GM12801 (cell line): ENCODE measurements around the gene ANTXRL.

Experiments used
- TF ChIP-seq, protein P1 (sequence below): IDR thresholded peaks from one replicate; pipeline ENCODE4 v1.5.1; 2011; ENCODE audit warnings: control low read depth; ENCODE audit not compliant: insufficient read length; ENCODE audit errors: extremely low read depth

The ANTXRL gene

DNA sequence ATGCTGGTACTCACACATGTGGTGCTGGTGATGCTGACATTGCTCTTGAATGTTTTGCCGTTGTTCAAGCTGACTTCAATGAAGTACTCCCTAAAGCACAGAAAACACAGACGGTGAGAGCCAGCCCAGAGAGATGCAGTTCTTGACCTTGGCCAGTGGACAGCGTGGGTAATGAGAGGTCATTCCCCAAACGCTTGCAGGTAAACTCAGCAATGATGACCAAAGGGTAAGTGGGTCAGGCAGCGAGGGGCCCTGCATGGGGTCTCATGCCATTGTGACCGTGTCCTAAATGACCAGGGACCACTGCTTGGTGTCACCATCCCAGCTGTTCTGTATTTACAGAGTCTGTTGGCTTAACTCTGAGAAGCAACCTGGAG is 32.8 kb upstream of the ANTXRL start:
- TF ChIP-seq, protein P1, sequence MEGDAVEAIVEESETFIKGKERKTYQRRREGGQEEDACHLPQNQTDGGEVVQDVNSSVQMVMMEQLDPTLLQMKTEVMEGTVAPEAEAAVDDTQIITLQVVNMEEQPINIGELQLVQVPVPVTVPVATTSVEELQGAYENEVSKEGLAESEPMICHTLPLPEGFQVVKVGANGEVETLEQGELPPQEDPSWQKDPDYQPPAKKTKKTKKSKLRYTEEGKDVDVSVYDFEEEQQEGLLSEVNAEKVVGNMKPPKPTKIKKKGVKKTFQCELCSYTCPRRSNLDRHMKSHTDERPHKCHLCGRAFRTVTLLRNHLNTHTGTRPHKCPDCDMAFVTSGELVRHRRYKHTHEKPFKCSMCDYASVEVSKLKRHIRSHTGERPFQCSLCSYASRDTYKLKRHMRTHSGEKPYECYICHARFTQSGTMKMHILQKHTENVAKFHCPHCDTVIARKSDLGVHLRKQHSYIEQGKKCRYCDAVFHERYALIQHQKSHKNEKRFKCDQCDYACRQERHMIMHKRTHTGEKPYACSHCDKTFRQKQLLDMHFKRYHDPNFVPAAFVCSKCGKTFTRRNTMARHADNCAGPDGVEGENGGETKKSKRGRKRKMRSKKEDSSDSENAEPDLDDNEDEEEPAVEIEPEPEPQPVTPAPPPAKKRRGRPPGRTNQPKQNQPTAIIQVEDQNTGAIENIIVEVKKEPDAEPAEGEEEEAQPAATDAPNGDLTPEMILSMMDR, result no peak

- TF ChIP-seq, protein P1, result no peak
Observed at GRCh38 chr10:46254467-46254866, 32.3 kb upstream of the ANTXRL start.

- TF ChIP-seq, protein P1, result no peak
Observed at GRCh38 chr10:46255801-46256747, 30.7 kb upstream of the ANTXRL start.

- TF ChIP-seq, protein P1, result no peak
Observed at GRCh38 chr10:46257099-46257498, 29.7 kb upstream of the ANTXRL start.

- TF ChIP-seq, protein P1, result no peak
Observed at GRCh38 chr10:46263831-46264268, 22.9 kb upstream of the ANTXRL start.

- TF ChIP-seq, protein P1, result no peak
Observed at GRCh38 chr10:46264336-46264735, 22.5 kb upstream of the ANTXRL start.

DNA sequence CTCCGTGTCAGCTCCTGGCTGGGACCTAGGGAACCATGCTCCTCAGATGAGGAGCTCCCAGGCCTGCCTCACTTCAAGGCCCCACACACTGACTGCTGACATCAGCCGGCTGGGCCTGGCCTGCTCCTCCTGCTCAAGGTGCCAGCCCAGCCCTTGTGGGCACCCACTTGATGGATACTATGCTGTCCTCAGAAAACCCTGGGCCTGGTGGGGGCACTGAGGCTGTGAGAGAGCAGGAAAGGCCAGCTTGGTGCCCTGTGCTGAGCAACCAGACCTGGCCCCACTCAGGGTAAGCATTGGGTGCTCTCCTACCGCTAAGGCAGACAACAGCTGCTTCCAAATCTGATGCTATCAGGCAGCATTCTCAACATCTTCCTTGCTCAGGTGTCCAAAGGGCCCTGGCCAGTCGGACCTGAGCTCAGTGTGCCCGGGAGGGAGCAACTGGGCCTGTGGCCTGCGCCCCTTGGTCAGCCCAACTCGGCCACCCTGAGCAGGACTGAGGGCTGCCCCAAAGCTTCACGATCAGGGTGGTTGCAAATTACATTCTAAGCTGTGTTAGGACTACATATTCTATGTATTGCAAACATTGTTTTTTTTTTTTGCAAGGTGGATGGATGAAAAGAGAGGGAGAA is 21.9 kb upstream of the ANTXRL start:
- TF ChIP-seq, protein P1, result no peak
